ENCODE measurements around the gene AKAP14.
"Not testable (repeated sequence)": the region's sequence is repeated elsewhere in the genome, so short reads cannot be mapped to it uniquely, and the experiment has no call there.

AKAP14 gene

GRCh38 chrX:119922391-119922790, 26.7 kb downstream of the AKAP14 start:
- not testable (repeated sequence) for DNase-seq (ENCODE audit: low read depth)

GRCh38 chrX:119935215-119935874, 39.7 kb downstream of the AKAP14 start:
- no peak for DNase-seq (ENCODE audit: low read depth)

GRCh38 chrX:119941336-119941735, 45.6 kb downstream of the AKAP14 start:
- DNase-seq (ENCODE audit: low read depth): no peak

GRCh38 chrX:119942173-119942819, 46.6 kb downstream of the AKAP14 start:
- no peak for DNase-seq (ENCODE audit: low read depth)

- peak; percentile 10 for DNase-seq (ENCODE audit: low read depth)
Observed at GRCh38 chrX:119942831-119943184, 47.1 kb downstream of the AKAP14 start.

GRCh38 chrX:119943185-119943988, 47.7 kb downstream of the AKAP14 start, which contains the start of gene NKAP:
NKAP (minus strand) TSS chrX:119943751; CDS start chrX:119943605, 146 bp downstream.
- peak; percentile 93 for DNase-seq (ENCODE audit: low read depth)

GRCh38 chrX:119945481-119945880, 49.8 kb downstream of the AKAP14 start:
- DNase-seq (ENCODE audit: low read depth): no peak

- DNase-seq (ENCODE audit: low read depth): peak; percentile 2
Observed at GRCh38 chrX:119948381-119948780, 52.7 kb downstream of the AKAP14 start.

- DNase-seq (ENCODE audit: low read depth): no peak
Observed at GRCh38 chrX:119954374-119954773, 58.7 kb downstream of the AKAP14 start.

- not testable (repeated sequence) for DNase-seq (ENCODE audit: low read depth)
Observed at GRCh38 chrX:119955807-119956570, 60.3 kb downstream of the AKAP14 start.

GRCh38 chrX:119960625-119961024, 64.9 kb downstream of the AKAP14 start:
- DNase-seq (ENCODE audit: low read depth): no peak

- not testable (repeated sequence) for DNase-seq (ENCODE audit: low read depth)
Observed at GRCh38 chrX:119966837-119967236, 71.1 kb downstream of the AKAP14 start.

Measured in iris pigment epithelial cell (primary cell).